Measurements from ENCODE around the gene RBMS1.

RBMS1 gene

GRCh38 chr2:160294339-160294803 lies 199.2 kb downstream of the RBMS1 start:
- DNase-seq, result no peak

- no peak for DNase-seq
Measured at GRCh38 chr2:160293391-160294091, 200.1 kb downstream of the RBMS1 start.

- DNase-seq, result no peak
Measured at GRCh38 chr2:160292225-160292624, 201.4 kb downstream of the RBMS1 start.

- no peak for DNase-seq
Measured at GRCh38 chr2:160291382-160291781, 202.2 kb downstream of the RBMS1 start.

- DNase-seq, result no peak
Measured at GRCh38 chr2:160290598-160290997, 203.0 kb downstream of the RBMS1 start.

GRCh38 chr2:160289831-160290230 lies 203.8 kb downstream of the RBMS1 start:
- DNase-seq, result no peak

GRCh38 chr2:160289126-160289525 lies 204.5 kb downstream of the RBMS1 start:
- DNase-seq, result no peak

GRCh38 chr2:160288324-160288723 lies 205.3 kb downstream of the RBMS1 start:
- no peak for DNase-seq

GRCh38 chr2:160287476-160287875 lies 206.1 kb downstream of the RBMS1 start:
- no peak for DNase-seq

GRCh38 chr2:160286551-160286950 lies 207.1 kb downstream of the RBMS1 start:
- DNase-seq, result no peak

- DNase-seq, result no peak
Measured at GRCh38 chr2:160283675-160284074, 209.9 kb downstream of the RBMS1 start.

- no peak for DNase-seq
Measured at GRCh38 chr2:160282063-160282580, 211.5 kb downstream of the RBMS1 start.

GRCh38 chr2:160281213-160281612 lies 212.4 kb downstream of the RBMS1 start:
- no peak for DNase-seq

GRCh38 chr2:160279813-160280465 lies 213.7 kb downstream of the RBMS1 start:
- no peak for DNase-seq

GRCh38 chr2:160278879-160279177 lies 214.8 kb downstream of the RBMS1 start:
- DNase-seq, result no peak

GRCh38 chr2:160278101-160278878 lies 215.3 kb downstream of the RBMS1 start:
- no peak for DNase-seq

- no peak for DNase-seq
Measured at GRCh38 chr2:160277151-160277550, 216.5 kb downstream of the RBMS1 start.

- no peak for DNase-seq
Measured at GRCh38 chr2:160275656-160276055, 218.0 kb downstream of the RBMS1 start.

GRCh38 chr2:160271171-160272086 lies 222.2 kb downstream of the RBMS1 start:
- DNase-seq, result no peak

- no peak for DNase-seq
Measured at GRCh38 chr2:160270571-160271113, 223.0 kb downstream of the RBMS1 start.

- DNase-seq, result peak; percentile 76
Measured at GRCh38 chr2:160269803-160270570, 223.6 kb downstream of the RBMS1 start.
